ENCODE data around the gene TRABD2A. TPM values are rescaled to one million over a fixed set of nuclear protein-coding genes. Genes with fewer than 3 reads are reported as not detected.

The TRABD2A gene
- total and polyA plus RNA-seq, 4 donors, result 0.26 to 10.3 (median 0.55) TPM

DNA sequence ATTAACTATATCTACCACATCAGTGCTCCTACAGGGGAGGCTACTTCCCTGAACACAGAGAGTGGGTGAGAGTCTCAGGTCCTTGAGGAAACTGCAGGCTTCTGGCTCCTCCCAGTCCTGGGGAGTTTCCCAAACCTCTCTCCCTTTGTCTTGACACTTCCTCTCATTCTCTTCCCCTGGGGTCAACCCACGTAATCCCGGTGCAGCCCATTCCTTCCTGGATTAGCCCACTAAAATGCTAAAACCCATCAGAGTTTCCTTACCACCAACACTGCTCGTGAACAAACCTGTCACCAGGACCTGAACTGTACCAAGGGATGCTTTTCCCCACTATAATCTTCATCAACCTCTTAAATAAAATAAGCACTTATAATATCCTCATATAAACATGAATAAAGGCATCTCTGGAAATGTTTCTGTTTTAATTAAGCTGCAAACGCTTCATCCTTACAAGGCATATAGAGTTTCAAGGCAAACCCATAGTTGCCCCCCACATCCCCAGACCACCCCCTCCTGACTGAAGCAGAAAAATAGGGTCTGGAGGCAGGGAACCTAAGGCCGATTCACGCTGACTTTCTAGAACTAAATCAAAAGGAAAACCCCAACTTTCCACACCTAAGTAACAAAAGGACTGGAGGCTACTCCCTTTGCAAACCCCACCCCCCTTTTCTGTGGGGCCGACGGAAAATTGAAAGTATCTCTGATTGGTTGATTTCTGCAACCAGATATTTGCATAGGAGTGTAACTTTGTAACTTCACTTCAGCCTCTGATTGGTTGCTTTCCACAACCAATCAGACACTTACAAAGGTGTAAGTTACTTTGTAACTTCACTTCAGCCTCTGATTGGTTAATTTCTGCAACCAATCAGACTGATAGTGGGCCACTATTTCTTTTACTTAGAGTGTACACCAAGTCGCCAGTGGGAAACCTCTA is 43.6 kb upstream of the TRABD2A start:
- Histone ChIP-seq H3K36me3 (ENCODE audit: control insufficient read depth in 4 of 4, insufficient read depth in 3 of 4, low read depth in 1 of 4, low read length in 3 of 4) (no peaks in the 10 kb centered on the region), H3K4me3 (ENCODE audit: low read depth in 1 of 3, low read length in 3 of 3) (no peak overlapping the region), H3K4me1 (ENCODE audit: control insufficient read depth in 4 of 4, insufficient read depth in 4 of 4, low read length in 3 of 4) (peaks cover 6 to 18% (median 12%) of the 10 kb centered on the region in 4 donors), H3K27ac (ENCODE audit: low read depth in 1 of 2, low read length in 2 of 2) (no peak overlapping the region), H3K9me3 (ENCODE audit: control insufficient read depth in 4 of 4, low read length in 3 of 4) (no peaks in the 10 kb centered on the region), H3K9ac (ENCODE audit: low read depth in 1 of 2, low read length in 2 of 2) (no peak overlapping the region), H3K27me3 (ENCODE audit: control insufficient read depth in 4 of 4, insufficient read depth in 4 of 4, low read length in 3 of 4) (no peaks in the 10 kb centered on the region)
- DNase-seq (ENCODE audit: low spot score), result no peak
- TF ChIP-seq REST (IDR thresholded peaks at IDR 0.05) (no peak), EGR1 (IDR thresholded peaks at IDR 0.05; ENCODE audit: low read depth in 2 of 2) (no peak), SP1 (IDR thresholded peaks at IDR 0.05) (no peak), HNF4G (IDR thresholded peaks at IDR 0.05) (no peak), RXRA (IDR thresholded peaks at IDR 0.05) (no peak), ATF3 (IDR thresholded peaks at IDR 0.05) (no peak), CTCF (IDR thresholded peaks at IDR 0.05; ENCODE audit: low read depth, low read length, missing input control) (no peak), TAF1 (conservative IDR thresholded peaks at IDR 0.05) (no peak), FOXA1 (IDR thresholded peaks at IDR 0.05) (no peak), YY1 (IDR thresholded peaks at IDR 0.05) (no peak)
- TF ChIP-seq, protein P1, sequence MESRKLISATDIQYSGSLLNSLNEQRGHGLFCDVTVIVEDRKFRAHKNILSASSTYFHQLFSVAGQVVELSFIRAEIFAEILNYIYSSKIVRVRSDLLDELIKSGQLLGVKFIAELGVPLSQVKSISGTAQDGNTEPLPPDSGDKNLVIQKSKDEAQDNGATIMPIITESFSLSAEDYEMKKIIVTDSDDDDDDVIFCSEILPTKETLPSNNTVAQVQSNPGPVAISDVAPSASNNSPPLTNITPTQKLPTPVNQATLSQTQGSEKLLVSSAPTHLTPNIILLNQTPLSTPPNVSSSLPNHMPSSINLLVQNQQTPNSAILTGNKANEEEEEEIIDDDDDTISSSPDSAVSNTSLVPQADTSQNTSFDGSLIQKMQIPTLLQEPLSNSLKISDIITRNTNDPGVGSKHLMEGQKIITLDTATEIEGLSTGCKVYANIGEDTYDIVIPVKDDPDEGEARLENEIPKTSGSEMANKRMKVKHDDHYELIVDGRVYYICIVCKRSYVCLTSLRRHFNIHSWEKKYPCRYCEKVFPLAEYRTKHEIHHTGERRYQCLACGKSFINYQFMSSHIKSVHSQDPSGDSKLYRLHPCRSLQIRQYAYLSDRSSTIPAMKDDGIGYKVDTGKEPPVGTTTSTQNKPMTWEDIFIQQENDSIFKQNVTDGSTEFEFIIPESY (IDR thresholded peaks at IDR 0.05), result no peak
- TF ChIP-seq, protein P2, sequence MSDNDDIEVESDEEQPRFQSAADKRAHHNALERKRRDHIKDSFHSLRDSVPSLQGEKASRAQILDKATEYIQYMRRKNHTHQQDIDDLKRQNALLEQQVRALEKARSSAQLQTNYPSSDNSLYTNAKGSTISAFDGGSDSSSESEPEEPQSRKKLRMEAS (IDR thresholded peaks at IDR 0.05), result no peak
- WGBS, result 64% methylated on average over 9 of the region's 9 CpGs

GRCh38 chr2:84923009-84923408 is 42.1 kb upstream of the TRABD2A start:
- Histone ChIP-seq H3K27ac (ENCODE audit: low read depth in 1 of 2, low read length in 2 of 2) (no peak overlapping the region), H3K4me3 (ENCODE audit: low read depth in 1 of 3, low read length in 3 of 3) (no peak overlapping the region), H3K36me3 (ENCODE audit: control insufficient read depth in 4 of 4, insufficient read depth in 3 of 4, low read depth in 1 of 4, low read length in 3 of 4) (no peaks in the 10 kb centered on the region), H3K27me3 (ENCODE audit: control insufficient read depth in 4 of 4, insufficient read depth in 4 of 4, low read length in 3 of 4) (no peaks in the 10 kb centered on the region), H3K9me3 (ENCODE audit: control insufficient read depth in 4 of 4, low read length in 3 of 4) (no peaks in the 10 kb centered on the region), H3K4me1 (ENCODE audit: control insufficient read depth in 4 of 4, insufficient read depth in 4 of 4, low read length in 3 of 4) (peaks cover 6 to 18% (median 12%) of the 10 kb centered on the region in 4 donors), H3K9ac (ENCODE audit: low read depth in 1 of 2, low read length in 2 of 2) (no peak overlapping the region)
- DNase-seq (ENCODE audit: low spot score), result no peak
- no peak for TF ChIP-seq FOXA2 (IDR thresholded peaks at IDR 0.05)
- TF ChIP-seq RXRA (IDR thresholded peaks at IDR 0.05), result no peak
- no peak for TF ChIP-seq HNF4A (conservative IDR thresholded peaks at IDR 0.05)
- no peak for TF ChIP-seq FOXA1 (IDR thresholded peaks at IDR 0.05)

Measured in liver (tissue), 9 donors.